ENCODE results near the gene RASAL1. TPM values are rescaled to one million over a fixed set of nuclear protein-coding genes. Genes with fewer than 3 reads are reported as not detected.

RASAL1 gene
- total RNA-seq, 1 donor: not detected

GRCh38 chr12:113071135-113072112 lies 64.1 kb downstream of the RASAL1 start:
- no peak overlapping the region for H2AFZ ChIP-seq (ENCODE audit: low read length)
- H3K36me3 ChIP-seq (ENCODE audit: insufficient read depth, low read length): no peaks in the 10 kb centered on the region
- H3K4me3 ChIP-seq (ENCODE audit: insufficient read depth, low read length): no peak overlapping the region
- no peaks in the 10 kb centered on the region for H3K27me3 ChIP-seq (ENCODE audit: insufficient read depth, low read length)
- no peaks in the 10 kb centered on the region for H3K9me3 ChIP-seq (ENCODE audit: low read depth, low read length)
- no peak for DNase-seq (ENCODE audit: insufficient read length, low spot score, missing footprints)
- no peaks in the 10 kb centered on the region for H3K4me1 ChIP-seq (ENCODE audit: insufficient read depth, low read length)
- H3K27ac ChIP-seq (ENCODE audit: low read depth, low read length): no peak overlapping the region
- TF ChIP-seq CTCF (IDR thresholded peaks at IDR 0.05; ENCODE audit: extremely low read depth, low read depth, low read length): no peak
- H3K4me2 ChIP-seq (ENCODE audit: insufficient read depth, low read length): no peak overlapping the region
- H4K20me1 ChIP-seq (ENCODE audit: insufficient read depth, low read length): no peaks in the 10 kb centered on the region
- H3K79me2 ChIP-seq (ENCODE audit: insufficient read depth, low read length): no peaks in the 10 kb centered on the region

- no peaks in the 10 kb centered on the region for H3K9me3 ChIP-seq (ENCODE audit: low read depth, low read length)
- no peak overlapping the region for H3K27ac ChIP-seq (ENCODE audit: low read depth, low read length)
- H3K79me2 ChIP-seq (ENCODE audit: insufficient read depth, low read length): no peaks in the 10 kb centered on the region
- H3K4me3 ChIP-seq (ENCODE audit: insufficient read depth, low read length): no peak overlapping the region
- no peaks in the 10 kb centered on the region for H3K36me3 ChIP-seq (ENCODE audit: insufficient read depth, low read length)
- peak; percentile 84 for DNase-seq (ENCODE audit: insufficient read length, low spot score, missing footprints)
- H3K4me1 ChIP-seq (ENCODE audit: insufficient read depth, low read length): no peaks in the 10 kb centered on the region
- TF ChIP-seq CTCF (IDR thresholded peaks at IDR 0.05; ENCODE audit: extremely low read depth, low read depth, low read length): no peak
- no peaks in the 10 kb centered on the region for H4K20me1 ChIP-seq (ENCODE audit: insufficient read depth, low read length)
- no peak overlapping the region for H2AFZ ChIP-seq (ENCODE audit: low read length)
- no peak overlapping the region for H3K4me2 ChIP-seq (ENCODE audit: insufficient read depth, low read length)
- no peaks in the 10 kb centered on the region for H3K27me3 ChIP-seq (ENCODE audit: insufficient read depth, low read length)
These were observed 65.2 kb downstream of the RASAL1 start for GRCh38 chr12:113070117-113070906.

- no peak overlapping the region for H2AFZ ChIP-seq (ENCODE audit: low read length)
- DNase-seq (ENCODE audit: insufficient read length, low spot score, missing footprints): peak; percentile 58
- no peaks in the 10 kb centered on the region for H3K4me1 ChIP-seq (ENCODE audit: insufficient read depth, low read length)
- no peaks in the 10 kb centered on the region for H3K9me3 ChIP-seq (ENCODE audit: low read depth, low read length)
- H3K36me3 ChIP-seq (ENCODE audit: insufficient read depth, low read length): no peaks in the 10 kb centered on the region
- no peak overlapping the region for H3K4me2 ChIP-seq (ENCODE audit: insufficient read depth, low read length)
- no peaks in the 10 kb centered on the region for H4K20me1 ChIP-seq (ENCODE audit: insufficient read depth, low read length)
- no peaks in the 10 kb centered on the region for H3K79me2 ChIP-seq (ENCODE audit: insufficient read depth, low read length)
- H3K27ac ChIP-seq (ENCODE audit: low read depth, low read length): no peak overlapping the region
- no peak for TF ChIP-seq CTCF (IDR thresholded peaks at IDR 0.05; ENCODE audit: extremely low read depth, low read depth, low read length)
- no peak overlapping the region for H3K4me3 ChIP-seq (ENCODE audit: insufficient read depth, low read length)
- H3K27me3 ChIP-seq (ENCODE audit: insufficient read depth, low read length): no peaks in the 10 kb centered on the region
These were observed 65.8 kb downstream of the RASAL1 start for GRCh38 chr12:113069751-113070116.

- H3K9me3 ChIP-seq (ENCODE audit: low read depth, low read length): no peaks in the 10 kb centered on the region
These were observed 66.4 kb downstream of the RASAL1 start for GRCh38 chr12:113069149-113069548.

More at GRCh38 chr12:113069149-113069548, 66.4 kb downstream of the RASAL1 start:
- Histone ChIP-seq H3K27me3 (ENCODE audit: insufficient read depth, low read length) (no peaks in the 10 kb centered on the region), H3K27ac (ENCODE audit: low read depth, low read length) (no peak overlapping the region), H4K20me1 (ENCODE audit: insufficient read depth, low read length) (no peaks in the 10 kb centered on the region), H3K36me3 (ENCODE audit: insufficient read depth, low read length) (no peaks in the 10 kb centered on the region), H3K4me2 (ENCODE audit: insufficient read depth, low read length) (no peak overlapping the region), H3K4me3 (ENCODE audit: insufficient read depth, low read length) (no peak overlapping the region), H2AFZ (ENCODE audit: low read length) (no peak overlapping the region), H3K79me2 (ENCODE audit: insufficient read depth, low read length) (no peaks in the 10 kb centered on the region), H3K4me1 (ENCODE audit: insufficient read depth, low read length) (no peaks in the 10 kb centered on the region)
- DNase-seq (ENCODE audit: insufficient read length, low spot score, missing footprints): peak; percentile 82
- TF ChIP-seq CTCF (IDR thresholded peaks at IDR 0.05; ENCODE audit: extremely low read depth, low read depth, low read length): no peak

Measured in osteoblast (primary cell).